ENCODE results near the gene CYTH3.
A peak's percentile ranks its signal among the peaks of the same experiment; 100 is the strongest.
"Not testable (repeated sequence)": the region's sequence is repeated elsewhere in the genome, so short reads cannot be mapped to it uniquely, and the experiment has no call there.

CYTH3 gene

DNA sequence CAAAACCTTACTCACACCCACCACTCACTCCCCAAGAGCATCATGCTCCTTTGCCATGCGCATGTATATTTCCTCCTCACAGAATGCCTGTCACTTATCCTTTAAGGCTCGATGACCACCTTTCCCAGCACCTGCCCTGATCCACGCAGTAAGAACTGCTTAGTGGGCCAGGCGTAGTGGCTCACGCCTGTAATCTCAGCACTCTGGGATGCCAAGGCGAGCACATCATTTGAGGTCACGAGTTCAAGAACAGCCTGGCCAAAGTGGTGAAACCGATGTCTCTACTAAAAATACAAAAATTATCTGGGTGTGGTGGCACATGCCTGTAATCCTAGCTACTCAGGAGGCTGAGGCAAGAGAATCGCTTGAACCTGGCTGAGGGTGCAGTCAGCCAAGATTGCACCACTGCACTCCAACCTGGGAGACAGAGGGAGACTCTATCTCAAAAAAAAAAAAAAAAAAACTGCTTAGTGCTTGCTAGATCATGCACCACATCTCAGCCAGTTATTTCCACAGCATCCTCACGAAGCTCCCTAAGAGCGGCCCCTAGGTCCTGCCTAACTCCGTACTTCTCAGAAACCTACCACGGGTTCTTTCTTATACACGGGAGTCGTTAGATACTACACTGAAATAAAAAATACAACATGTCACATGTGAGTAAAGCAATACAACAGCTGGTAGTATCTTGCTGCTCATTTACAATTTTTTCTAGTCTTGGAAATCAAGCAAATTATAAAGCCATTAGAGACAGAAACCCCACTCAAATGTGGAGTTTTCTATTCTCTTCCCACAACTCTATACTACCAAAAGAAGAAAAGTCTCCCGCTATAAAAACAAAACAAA lies 37.2 kb downstream of the CYTH3 start:
- Histone ChIP-seq H3K4me3 (no peak overlapping the region), H3K27me3 (no peaks in the 10 kb centered on the region), H3K4me1 (peaks cover 0 to 22% (median 2%) of the 10 kb centered on the region in 4 donors), H3K27ac (no peak overlapping the region), H3K9me3 (no peaks in the 10 kb centered on the region), H3K36me3 (no peaks in the 10 kb centered on the region)
- intact Hi-C loops (cut with DNase I; ENCODE audit: low total_unique reads): no loop called here
- DNase-seq: no peak
- TF ChIP-seq, protein P1, sequence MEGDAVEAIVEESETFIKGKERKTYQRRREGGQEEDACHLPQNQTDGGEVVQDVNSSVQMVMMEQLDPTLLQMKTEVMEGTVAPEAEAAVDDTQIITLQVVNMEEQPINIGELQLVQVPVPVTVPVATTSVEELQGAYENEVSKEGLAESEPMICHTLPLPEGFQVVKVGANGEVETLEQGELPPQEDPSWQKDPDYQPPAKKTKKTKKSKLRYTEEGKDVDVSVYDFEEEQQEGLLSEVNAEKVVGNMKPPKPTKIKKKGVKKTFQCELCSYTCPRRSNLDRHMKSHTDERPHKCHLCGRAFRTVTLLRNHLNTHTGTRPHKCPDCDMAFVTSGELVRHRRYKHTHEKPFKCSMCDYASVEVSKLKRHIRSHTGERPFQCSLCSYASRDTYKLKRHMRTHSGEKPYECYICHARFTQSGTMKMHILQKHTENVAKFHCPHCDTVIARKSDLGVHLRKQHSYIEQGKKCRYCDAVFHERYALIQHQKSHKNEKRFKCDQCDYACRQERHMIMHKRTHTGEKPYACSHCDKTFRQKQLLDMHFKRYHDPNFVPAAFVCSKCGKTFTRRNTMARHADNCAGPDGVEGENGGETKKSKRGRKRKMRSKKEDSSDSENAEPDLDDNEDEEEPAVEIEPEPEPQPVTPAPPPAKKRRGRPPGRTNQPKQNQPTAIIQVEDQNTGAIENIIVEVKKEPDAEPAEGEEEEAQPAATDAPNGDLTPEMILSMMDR (IDR thresholded peaks at IDR 0.05): no peak

DNA sequence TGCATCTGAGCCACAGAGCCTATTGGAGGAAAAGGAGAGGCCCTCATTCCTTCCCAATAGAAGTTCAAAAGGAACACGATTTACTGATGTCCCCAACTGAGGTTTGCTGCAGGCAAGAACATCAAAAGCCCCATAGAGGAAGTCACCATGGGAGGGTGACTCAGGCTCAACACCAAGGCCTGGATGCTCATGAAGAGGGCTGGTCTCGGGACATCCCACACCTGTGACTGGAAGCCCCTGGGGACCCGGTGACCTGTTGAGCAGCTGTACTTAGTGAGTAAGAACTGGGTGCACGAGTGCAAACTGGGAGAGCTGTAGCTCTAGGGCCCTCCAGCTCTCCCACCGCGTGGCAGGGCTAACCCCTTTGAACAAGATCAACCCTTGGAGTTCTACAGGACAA lies 38.0 kb downstream of the CYTH3 start:
- no peak for DNase-seq
- Histone ChIP-seq H3K9me3 (no peaks in the 10 kb centered on the region), H3K4me1 (peaks cover 0 to 23% (median 3%) of the 10 kb centered on the region in 4 donors), H3K36me3 (no peaks in the 10 kb centered on the region), H3K27ac (no peak overlapping the region), H3K4me3 (no peak overlapping the region), H3K27me3 (no peaks in the 10 kb centered on the region)
- TF ChIP-seq, protein P1 (IDR thresholded peaks at IDR 0.05): no peak
- intact Hi-C loops (cut with DNase I; ENCODE audit: low total_unique reads): no loop called here

DNA sequence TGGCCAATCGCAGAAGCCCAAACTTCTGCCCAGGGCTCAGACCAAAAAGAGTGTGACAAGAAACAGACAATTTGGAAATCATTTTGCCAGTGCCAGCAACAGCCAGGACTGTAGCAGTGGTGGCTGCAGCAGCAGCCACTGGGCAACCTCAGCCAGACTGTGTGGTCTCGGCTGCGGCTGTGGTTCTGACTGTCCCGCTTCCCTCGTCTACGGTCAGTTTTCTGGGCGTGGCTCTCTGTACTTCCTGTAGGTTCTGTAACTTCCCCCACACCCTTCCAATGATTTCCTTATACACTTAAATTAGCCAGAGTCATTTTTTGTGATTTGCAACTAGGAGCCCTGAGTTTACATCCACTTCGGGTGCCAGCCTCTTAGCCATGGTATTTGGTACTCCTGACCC lies 39.9 kb downstream of the CYTH3 start:
- intact Hi-C loops (cut with DNase I; ENCODE audit: low total_unique reads): no loop called here
- no peak overlapping the region for H3K27ac ChIP-seq
- H3K4me1 ChIP-seq: peaks cover 0 to 42% (median 16%) of the 10 kb centered on the region in 4 donors
- H3K27me3 ChIP-seq: no peaks in the 10 kb centered on the region
- no peaks in the 10 kb centered on the region for H3K9me3 ChIP-seq
- peak; percentile 67 to 72 for DNase-seq
- TF ChIP-seq, protein P1 (IDR thresholded peaks at IDR 0.05): no peak
- no peak overlapping the region for H3K4me3 ChIP-seq
- no peaks in the 10 kb centered on the region for H3K36me3 ChIP-seq

DNA sequence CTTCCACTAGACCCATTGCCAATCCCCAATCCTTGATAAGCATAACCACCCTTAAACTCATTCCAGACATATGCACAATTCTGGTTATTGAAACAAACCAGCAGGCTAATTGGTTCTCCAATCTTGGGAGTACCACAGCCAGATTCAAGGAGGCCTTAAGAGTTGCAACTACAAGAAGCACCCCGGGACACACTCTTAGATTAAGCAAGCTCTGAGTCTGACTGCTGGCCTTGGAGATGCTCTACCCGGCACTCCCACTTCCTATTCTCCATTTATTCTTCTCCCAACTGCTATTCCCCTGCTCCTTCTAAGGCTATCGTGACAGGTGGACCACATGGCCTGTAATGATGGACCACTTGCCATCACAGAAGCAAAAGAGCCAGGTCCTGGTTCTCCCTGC lies 40.3 kb downstream of the CYTH3 start:
- Histone ChIP-seq H3K27me3 (no peaks in the 10 kb centered on the region), H3K27ac (no peak overlapping the region), H3K4me1 (peaks cover 0 to 46% (median 19%) of the 10 kb centered on the region in 4 donors), H3K9me3 (no peaks in the 10 kb centered on the region), H3K36me3 (no peaks in the 10 kb centered on the region), H3K4me3 (no peak overlapping the region)
- no peak for DNase-seq
- intact Hi-C loops (cut with DNase I; ENCODE audit: low total_unique reads): no loop called here
- TF ChIP-seq, protein P1 (IDR thresholded peaks at IDR 0.05): no peak

DNA sequence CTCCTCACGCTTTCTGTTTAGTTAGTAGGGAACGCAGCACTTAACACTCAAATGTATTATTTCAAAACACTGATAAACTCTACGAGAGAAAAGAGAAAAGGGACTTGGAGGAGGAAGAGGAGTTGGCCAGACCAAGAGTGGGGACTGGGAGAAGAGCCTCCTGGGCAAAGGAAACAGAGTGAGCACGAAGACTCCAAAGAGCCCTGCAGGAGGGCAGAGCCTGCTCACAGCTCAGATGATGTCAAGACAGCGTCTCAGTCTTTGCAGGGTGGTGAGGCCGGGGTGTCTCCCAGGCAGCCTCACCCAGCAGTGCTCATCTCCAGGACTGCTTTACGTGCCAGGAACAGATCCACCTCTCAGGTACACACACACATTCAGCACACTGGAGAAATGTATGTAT lies 41.2 kb downstream of the CYTH3 start:
- Histone ChIP-seq H3K36me3 (no peaks in the 10 kb centered on the region), H3K4me3 (no peak overlapping the region), H3K4me1 (peaks cover 0 to 55% (median 23%) of the 10 kb centered on the region in 4 donors), H3K27ac (no peak overlapping the region), H3K27me3 (no peaks in the 10 kb centered on the region), H3K9me3 (no peaks in the 10 kb centered on the region)
- no peak for DNase-seq
- TF ChIP-seq, protein P1 (IDR thresholded peaks at IDR 0.05): no peak
- intact Hi-C loops (cut with DNase I; ENCODE audit: low total_unique reads): no loop called here

DNA sequence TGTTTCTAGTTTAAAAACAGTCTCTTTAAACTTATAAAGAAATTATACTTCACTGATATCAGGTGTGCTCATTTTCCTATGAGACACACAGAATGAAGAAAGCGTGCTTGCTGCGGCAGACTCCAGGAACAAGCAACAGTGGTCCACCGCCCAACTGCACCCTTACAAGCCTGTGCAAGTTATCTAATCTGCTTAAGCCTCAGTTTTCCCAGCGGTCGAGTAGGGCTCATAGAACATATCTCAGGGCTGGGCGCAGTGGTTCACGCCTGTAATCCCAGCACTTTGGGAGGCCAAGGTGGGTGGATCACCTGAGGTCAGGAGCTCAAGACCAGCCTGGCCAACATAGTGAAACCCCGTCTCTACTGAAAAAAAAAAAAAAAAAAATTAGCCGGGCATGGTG lies 43.1 kb downstream of the CYTH3 start:
- intact Hi-C loops (cut with DNase I; ENCODE audit: low total_unique reads); H3K4me3 ChIP-seq; H3K9me3 ChIP-seq; DNase-seq; H3K36me3 ChIP-seq; H3K27me3 ChIP-seq: not testable (repeated sequence)
- H3K27ac ChIP-seq: peak overlapping the region in 1 of 2 donors; percentile 60
- H3K4me1 ChIP-seq: peaks cover 0 to 60% (median 27%) of the 10 kb centered on the region in 4 donors
